ENCODE results near the gene RRN3.

RRN3 gene

GRCh38 chr16:15038689-15039088 lies 55.4 kb downstream of the RRN3 start:
- TF ChIP-seq CTCF (IDR thresholded peaks at IDR 0.05; ENCODE audit: low read depth, low read length) = no peak

GRCh38 chr16:15037745-15038144 lies 56.3 kb downstream of the RRN3 start:
- TF ChIP-seq CTCF (IDR thresholded peaks at IDR 0.05; ENCODE audit: low read depth, low read length) = no peak
- no peak overlapping the region for H3K4me3 ChIP-seq (ENCODE audit: low read depth, low read length)

More at GRCh38 chr16:15038689-15039088, 55.4 kb downstream of the RRN3 start:
- H3K4me3 ChIP-seq (ENCODE audit: low read depth, low read length) = no peak overlapping the region

- no peak overlapping the region for H3K4me3 ChIP-seq (ENCODE audit: low read depth, low read length)
- no peak for TF ChIP-seq CTCF (IDR thresholded peaks at IDR 0.05; ENCODE audit: low read depth, low read length)
These were observed 57.1 kb downstream of the RRN3 start for GRCh38 chr16:15037003-15037402.

- H3K4me3 ChIP-seq (ENCODE audit: low read depth, low read length) = no peak overlapping the region
- TF ChIP-seq CTCF (IDR thresholded peaks at IDR 0.05; ENCODE audit: low read depth, low read length) = no peak
These were observed 58.8 kb downstream of the RRN3 start for GRCh38 chr16:15035163-15035729.

GRCh38 chr16:15034266-15035162 lies 59.6 kb downstream of the RRN3 start:
- TF ChIP-seq CTCF (IDR thresholded peaks at IDR 0.05; ENCODE audit: low read depth, low read length) = no peak
- no peak overlapping the region for H3K4me3 ChIP-seq (ENCODE audit: low read depth, low read length)

GRCh38 chr16:15033309-15033707 lies 60.8 kb downstream of the RRN3 start:
- H3K4me3 ChIP-seq (ENCODE audit: low read depth, low read length) = no peak overlapping the region
- no peak for TF ChIP-seq CTCF (IDR thresholded peaks at IDR 0.05; ENCODE audit: low read depth, low read length)
